Measurements from ENCODE around the gene HOXA4.
A peak's percentile ranks its signal among the peaks of the same experiment; 100 is the strongest.

HOXA4 gene

GRCh38 chr7:27130540-27131389 lies at the start of gene HOXA4:
HOXA4 (minus strand) TSS chr7:27130757; CDS start chr7:27130733, 24 bp downstream.
- no peak for DNase-seq

DNA sequence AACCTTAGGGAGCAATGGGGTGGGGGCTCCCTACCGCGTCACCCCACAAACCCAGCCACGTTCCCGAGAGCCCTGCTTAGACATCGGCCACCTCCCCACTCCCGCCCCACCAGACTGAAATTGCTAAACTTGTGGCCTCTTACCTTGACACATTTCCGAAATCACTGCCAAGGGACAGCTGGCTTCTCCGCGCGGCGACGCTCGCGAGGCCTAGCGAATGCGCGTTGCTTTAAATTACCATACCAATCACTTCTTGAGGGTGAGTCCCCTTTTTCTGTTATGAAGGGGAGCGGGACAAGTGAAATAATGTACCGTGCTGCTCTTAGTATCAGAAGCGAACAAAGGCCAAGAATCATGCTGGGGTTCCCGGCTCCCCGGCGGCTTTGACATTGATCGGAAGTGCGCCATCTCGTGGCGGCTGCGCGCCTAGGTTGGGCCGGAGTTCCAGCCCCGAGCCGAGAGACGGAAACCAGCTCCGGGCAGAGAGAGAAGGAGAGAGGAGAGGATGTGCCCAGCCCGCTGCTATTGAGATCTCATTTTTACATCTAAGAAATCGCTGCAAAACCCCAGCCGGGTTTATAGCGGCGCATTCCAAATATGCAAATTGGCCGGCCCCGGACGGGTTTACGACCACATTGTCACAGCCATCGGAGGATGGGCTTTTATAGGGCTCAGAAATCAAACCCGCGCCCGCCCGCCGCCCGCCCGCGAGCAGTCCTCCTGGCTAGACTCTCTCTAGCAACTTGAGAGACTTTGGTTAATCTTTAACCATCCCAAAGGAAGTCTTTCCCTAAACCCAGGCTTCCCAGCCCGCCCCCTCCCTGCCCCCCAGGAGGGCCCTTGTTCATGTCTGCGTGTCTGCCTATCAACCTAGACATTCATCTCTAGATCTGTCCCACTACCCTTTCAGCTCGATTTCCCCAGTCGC lies 49.2 kb upstream of the HOXA4 start:
- peak in 1 of 2 experiments; percentile 12 for DNase-seq

DNA sequence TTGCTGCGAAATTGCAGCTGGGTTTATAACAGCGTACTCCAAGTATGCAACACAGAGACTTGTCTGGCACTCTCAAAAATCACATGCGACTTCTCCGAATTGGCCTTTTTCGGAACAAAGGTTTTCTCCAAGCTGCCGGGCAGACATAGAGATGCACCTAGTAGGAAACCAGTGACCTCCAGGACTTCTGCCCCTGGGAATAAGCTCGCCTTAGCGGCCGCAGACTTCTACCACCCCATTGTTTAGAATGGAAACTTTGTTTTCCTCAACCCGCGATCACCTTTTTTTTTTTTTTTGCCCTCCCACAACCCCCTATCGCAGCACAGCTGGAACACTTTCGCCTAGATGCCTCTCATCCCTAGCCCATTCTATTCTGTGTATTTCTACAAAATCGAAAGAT lies 48.5 kb upstream of the HOXA4 start:
- no peak for DNase-seq

- no peak for DNase-seq
Measured at GRCh38 chr7:27178366-27178765, 47.8 kb upstream of the HOXA4 start.

- DNase-seq = no peak
Measured at GRCh38 chr7:27177795-27178320, 47.3 kb upstream of the HOXA4 start.

DNA sequence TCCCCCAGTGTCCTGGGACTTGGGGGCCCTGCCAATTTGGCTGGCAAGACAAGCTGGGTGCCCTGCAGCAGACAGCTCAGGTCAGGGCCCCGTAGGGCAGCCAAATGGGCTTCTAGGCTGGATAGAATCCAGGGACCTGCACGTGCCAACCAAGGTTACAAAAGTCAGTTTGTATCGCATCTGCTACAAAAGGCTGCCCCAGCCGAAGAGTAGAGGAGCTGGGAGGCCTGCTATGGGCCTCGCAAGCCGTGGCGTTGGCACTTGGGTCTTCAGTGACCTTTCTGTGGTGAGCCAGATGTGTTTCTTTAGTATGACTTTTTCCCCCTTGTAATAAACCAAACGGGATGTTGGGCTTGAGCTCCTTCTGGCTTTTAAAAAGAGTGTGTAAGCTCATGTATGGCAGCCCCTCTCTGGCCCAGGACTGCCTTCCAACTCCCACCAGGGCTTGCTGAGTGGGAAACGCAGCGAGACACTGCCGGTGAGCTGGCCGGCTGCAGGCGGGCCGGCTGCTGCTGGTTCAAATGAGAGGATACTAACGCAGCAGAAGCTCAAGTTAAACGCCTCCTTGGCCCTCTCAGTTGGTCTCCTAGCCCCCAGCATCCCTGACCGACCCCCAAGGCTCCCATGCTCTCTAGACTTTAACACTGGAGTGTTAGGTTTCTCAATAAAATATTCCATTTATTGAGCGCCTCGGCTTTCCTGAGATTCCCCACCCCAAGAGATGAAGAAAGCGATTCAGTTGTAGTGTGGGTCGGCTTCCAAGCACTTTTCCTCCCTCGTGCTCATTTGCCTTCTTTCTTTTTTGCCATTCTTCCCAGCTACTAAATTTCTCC lies 46.6 kb upstream of the HOXA4 start:
- DNase-seq = no peak

GRCh38 chr7:27176524-27176845 lies 45.9 kb upstream of the HOXA4 start:
- DNase-seq = no peak

DNA sequence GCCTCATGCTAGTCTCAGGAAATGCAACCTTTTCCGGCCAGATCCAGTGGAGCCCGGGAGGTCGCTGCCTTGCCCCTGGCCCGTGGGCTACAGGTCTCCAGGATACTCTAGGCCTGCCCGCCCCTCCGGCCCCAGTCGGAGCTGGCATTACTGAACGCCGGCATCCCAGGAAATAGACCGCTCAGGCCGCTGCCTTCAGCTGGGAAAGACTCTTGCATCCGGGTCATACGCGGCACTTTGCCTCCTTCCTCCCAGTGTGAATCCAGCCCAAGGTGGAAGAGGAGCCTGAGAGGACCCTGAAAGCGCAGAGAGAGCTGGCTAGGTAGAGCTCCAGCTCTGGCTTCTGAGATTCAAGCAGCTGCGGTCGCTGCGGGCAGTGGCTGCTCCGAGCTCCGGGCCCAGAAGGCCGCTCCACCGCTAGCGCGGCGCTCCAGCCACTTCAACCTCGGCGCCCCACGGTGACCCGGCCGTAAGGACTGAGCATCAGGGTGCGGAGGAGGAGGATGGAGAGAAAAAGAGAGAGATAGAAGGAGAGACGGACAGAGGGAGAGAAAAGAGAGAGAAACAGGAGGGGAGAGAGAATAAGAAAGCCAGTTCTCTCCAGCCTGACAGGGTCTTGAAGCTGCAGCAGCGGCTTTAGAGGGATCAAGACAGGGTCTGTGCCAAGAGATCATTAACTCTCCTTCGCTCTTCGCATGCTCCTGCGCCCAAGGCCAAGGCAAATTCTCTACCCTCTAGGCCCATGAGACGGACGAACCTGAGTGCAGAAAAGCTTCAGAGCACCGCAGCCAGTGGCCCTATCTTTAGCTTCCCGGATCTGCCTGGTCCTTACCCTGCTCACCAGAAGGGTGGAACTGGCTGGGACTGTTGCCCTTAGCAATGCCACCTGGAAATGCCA lies 45.3 kb upstream of the HOXA4 start:
- DNase-seq = no peak

- DNase-seq = no peak
Measured at GRCh38 chr7:27174874-27175625, 44.5 kb upstream of the HOXA4 start.

DNA sequence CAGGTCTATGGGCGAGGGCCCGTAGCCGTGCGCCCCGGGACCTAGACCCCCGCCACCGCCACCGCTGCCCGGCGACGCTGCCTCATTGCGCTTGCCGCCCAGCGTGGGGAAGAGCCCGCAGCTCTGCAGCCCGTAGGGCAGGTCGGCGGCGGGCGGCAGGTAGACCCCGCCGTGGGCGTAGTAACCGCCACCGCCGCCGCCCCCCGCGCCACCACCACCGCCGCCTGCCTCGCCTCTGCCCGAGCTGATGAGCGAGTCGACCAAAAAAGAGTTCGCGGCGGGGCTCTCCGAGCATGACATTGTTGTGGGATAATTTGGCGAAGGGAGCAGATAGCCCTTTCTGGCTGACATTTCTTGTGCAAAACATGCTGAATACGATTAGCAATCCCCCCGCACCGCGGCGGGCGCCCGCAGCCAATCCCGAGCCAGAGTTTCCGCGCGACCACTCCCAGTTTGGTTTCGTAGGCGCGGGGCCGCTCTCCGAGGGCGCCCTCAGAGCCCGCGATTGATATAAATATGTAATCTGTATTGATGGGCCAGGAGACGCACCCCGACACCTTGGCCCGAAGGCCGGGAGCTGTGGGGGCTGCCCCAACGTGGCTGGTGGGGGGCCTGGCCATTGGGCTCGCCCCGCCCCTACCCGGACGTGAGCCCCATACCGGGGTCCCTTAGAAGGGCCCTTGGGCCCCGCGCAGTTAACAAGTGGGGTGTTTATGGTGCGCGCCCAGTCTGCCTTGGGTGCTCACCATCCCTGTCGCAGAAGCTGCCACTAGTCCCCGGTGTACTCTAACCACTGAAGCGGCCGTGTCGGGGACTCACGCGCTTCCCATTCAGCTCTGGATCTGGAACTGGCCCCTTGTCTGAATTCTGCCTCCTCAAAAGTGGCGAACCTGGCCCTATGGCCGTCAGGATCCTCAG lies 43.7 kb upstream of the HOXA4 start, which contains the start of gene HOXA10:
Gene HOXA10, minus strand, starts transcription at position 365 of the 918 bp plus-strand sequence. Its CDS starts 14 bp downstream, at position 351.
- DNase-seq = no peak

DNA sequence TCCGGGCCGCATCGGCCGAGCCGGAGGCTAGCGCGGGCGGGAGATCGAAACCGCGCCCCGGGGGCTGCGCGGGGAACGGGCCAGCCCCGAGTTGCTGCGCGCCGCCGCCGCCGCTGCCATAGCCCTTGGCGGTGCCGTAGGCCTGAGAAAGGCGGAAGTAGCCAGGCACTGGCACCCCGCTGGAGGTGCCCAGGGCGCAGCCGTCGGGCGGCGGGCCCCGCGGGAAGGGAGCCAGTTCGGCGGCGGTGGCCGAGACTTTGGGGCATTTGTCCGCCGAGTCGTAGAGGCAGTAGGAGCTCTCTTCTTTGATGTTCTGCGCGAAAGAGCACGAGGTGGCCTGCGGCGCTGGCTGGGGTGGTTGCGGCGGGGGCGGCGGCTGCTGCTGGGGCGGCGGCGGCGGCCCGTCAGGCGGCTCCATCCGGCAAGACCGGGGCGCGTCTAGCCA lies 43.0 kb upstream of the HOXA4 start:
- no peak for DNase-seq

- no peak for DNase-seq
Measured at GRCh38 chr7:27172823-27173510, 42.4 kb upstream of the HOXA4 start.

- DNase-seq = no peak
Measured at GRCh38 chr7:27172315-27172774, 41.8 kb upstream of the HOXA4 start.

- DNase-seq = no peak
Measured at GRCh38 chr7:27171637-27172314, 41.2 kb upstream of the HOXA4 start.

- DNase-seq = no peak
Measured at GRCh38 chr7:27171325-27171636, 40.7 kb upstream of the HOXA4 start.

DNA sequence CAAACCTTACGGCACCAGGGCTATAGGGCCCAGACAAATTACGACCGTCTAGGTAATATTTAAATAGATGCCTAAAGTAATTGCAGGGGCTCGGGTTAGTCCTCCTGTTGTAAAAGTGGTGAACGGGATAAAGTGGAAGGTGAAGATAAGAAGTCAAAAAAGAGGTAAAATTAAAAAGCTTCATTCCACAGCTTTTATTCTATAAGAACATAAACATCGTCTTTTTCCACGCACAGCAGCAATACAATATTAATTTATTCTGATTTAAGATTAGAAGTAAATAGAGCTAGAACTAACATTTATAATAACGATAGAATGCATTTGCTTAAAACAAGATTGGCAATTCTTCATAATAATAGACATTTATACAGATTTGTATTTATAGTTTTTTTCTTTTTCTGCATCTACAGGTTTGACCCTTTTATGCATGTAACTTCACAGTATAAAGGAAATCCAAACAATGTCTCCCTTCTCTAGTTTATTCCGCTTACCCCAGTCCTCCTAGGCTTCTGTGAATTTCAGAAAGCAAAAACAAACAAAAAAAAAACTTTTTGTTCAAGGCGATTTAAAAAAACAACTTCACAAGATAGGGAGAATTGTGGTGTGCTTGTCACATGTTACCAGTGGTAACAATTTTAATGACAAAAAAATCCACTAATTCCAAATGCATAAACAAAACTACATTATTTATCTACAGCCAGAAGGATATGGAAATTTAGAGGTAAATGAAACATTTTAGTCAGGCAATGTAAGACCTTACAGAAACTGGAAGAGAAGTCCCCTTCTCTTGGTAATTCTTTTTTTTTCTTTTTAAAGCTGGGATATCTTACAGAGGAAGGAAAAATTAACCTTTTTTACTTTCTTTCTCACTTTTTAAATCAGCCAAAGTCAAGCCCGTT lies 40.1 kb upstream of the HOXA4 start:
- no peak for DNase-seq

Data from AML-193 (cell line).